Astrocyte (in vitro differentiated cells and primary cell): ENCODE data around the gene PPM1A. TPM values are rescaled to one million over a fixed set of nuclear protein-coding genes. Genes with fewer than 3 reads are reported as not detected.
"Not testable (repeated sequence)": the region's sequence is repeated elsewhere in the genome, so short reads cannot be mapped to it uniquely, and the experiment has no call there.

Source experiments
- DNase-seq: peaks from one replicate; pipeline ENCODE4 v3.0.0-alpha.2; 2010; ENCODE audit warnings: low read depth
- FAIRE-seq: peaks from 2 replicates; lab custom pipeline; 2011; peaks lifted over from hg19 to GRCh38; lab: Jason Lieb, UNC
- H2AFZ ChIP-seq: 2 replicates; pipeline ENCODE4 v1.6.0; 2012; ENCODE audit warnings: low read depth, low read length, inconsistent platforms
- H3K27ac ChIP-seq: 2 replicates; pipeline ENCODE4 v1.5.1; 2011; ENCODE audit warnings: low read depth, low read length, inconsistent platforms
- H3K27me3 ChIP-seq: 2 replicates; pipeline ENCODE4 v1.6.0; 2011; ENCODE audit warnings: low read length, inconsistent platforms; ENCODE audit not compliant: insufficient read depth
- H3K36me3 ChIP-seq: 2 replicates; pipeline ENCODE4 v1.5.1; 2011; ENCODE audit warnings: low read length, inconsistent platforms; ENCODE audit not compliant: insufficient read depth
- H3K4me1 ChIP-seq: 2 replicates; pipeline ENCODE4 v1.5.1; 2011; ENCODE audit warnings: low read length, inconsistent platforms; ENCODE audit not compliant: insufficient read depth
- H3K4me2 ChIP-seq: 2 replicates; pipeline ENCODE4 v1.6.0; 2012; ENCODE audit warnings: low read length, inconsistent platforms
- H3K4me3 ChIP-seq: 2 replicates; pipeline ENCODE4 v1.5.1; 2011; ENCODE audit warnings: low read depth, mild to moderate bottlenecking, low read length, inconsistent platforms; ENCODE audit not compliant: insufficient read depth
- H3K79me2 ChIP-seq: 2 replicates; pipeline ENCODE4 v1.6.0; 2012; ENCODE audit warnings: mild to moderate bottlenecking, low read length, inconsistent platforms; ENCODE audit not compliant: insufficient read depth
- H3K9ac ChIP-seq: 2 replicates; pipeline ENCODE4 v1.6.0; 2012; ENCODE audit warnings: mild to moderate bottlenecking, low read length, inconsistent platforms
- H3K9me3 ChIP-seq: 2 replicates; pipeline ENCODE4 v1.5.1; 2012; ENCODE audit warnings: low read depth, mild to moderate bottlenecking, low read length, inconsistent platforms; ENCODE audit not compliant: insufficient read depth
- H4K20me1 ChIP-seq: 2 replicates; pipeline ENCODE4 v1.6.0; 2012; ENCODE audit warnings: low read length, inconsistent platforms; ENCODE audit not compliant: insufficient read depth
- H3K27ac Mint-ChIP-seq: one replicate; pipeline ENCODE4 v1.8.0; 2021; ENCODE audit warnings: mild to moderate bottlenecking, mixed read lengths; ENCODE audit not compliant: unreplicated experiment
- H3K27me3 Mint-ChIP-seq: one replicate; pipeline ENCODE4 v1.8.0; 2021; ENCODE audit warnings: low read depth, mixed read lengths; ENCODE audit not compliant: unreplicated experiment
- H3K36me3 Mint-ChIP-seq: one replicate; pipeline ENCODE4 v1.8.0; 2021; ENCODE audit warnings: low read depth, mixed read lengths; ENCODE audit not compliant: unreplicated experiment
- H3K4me1 Mint-ChIP-seq: one replicate; pipeline ENCODE4 v1.8.0; 2021; ENCODE audit warnings: low read depth, mixed read lengths; ENCODE audit not compliant: unreplicated experiment
- H3K4me3 Mint-ChIP-seq: one replicate; pipeline ENCODE4 v1.8.0; 2021; ENCODE audit warnings: mild to moderate bottlenecking, moderate library complexity, mixed read lengths; ENCODE audit not compliant: unreplicated experiment
- H3K9me3 Mint-ChIP-seq: one replicate; pipeline ENCODE4 v1.8.0; 2021; ENCODE audit warnings: mild to moderate bottlenecking, mixed read lengths; ENCODE audit not compliant: unreplicated experiment
- EZH2 ChIP-seq: IDR thresholded peaks from 2 replicates; pipeline ENCODE4 v1.6.1; 2012; ENCODE audit warnings: mild to moderate bottlenecking, low read length, inconsistent platforms; ENCODE audit not compliant: insufficient read depth
- total RNA-seq: library from RNA; stranded (reverse); gene quantifications from 2 replicates; pipeline ENCODE4 v1.2.1, GENCODE V29; 2021
- TF ChIP-seq, protein P1 (sequence below): IDR thresholded peaks from 2 replicates; pipeline ENCODE4 v1.5.1; 2011; ENCODE audit warnings: low read depth, mild to moderate bottlenecking, inconsistent platforms, low read length, moderate library complexity; ENCODE audit not compliant: insufficient read depth

Gene PPM1A
- total RNA-seq, 1 donor from 2014 or later = 50.3 TPM

DNA sequence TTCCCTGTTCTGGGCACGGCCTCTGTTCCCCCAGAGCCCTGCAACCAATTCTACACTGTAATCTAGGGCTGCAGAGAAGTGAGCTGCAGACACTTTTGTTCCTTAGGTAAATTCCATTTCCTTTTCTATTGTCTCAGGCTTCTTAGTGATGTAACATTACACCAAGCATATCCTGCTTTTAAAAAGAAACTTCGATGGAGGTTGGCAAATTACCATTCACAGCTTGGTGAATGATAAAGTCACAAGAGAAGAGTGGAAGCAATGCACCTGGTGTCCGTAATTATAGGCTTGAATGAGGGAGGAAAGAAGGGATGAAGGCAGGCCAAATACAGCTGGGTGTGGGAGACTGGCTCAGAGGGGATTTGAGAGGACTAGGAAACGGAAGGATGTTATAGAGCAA lies 68.6 kb downstream of the PPM1A start:
- Mint-ChIP-seq H3K4me3 (no peak overlapping the region), H3K27ac (no peak overlapping the region), H3K27me3 (peaks cover 15% of the 10 kb centered on the region), H3K9me3 (peaks cover 2% of the 10 kb centered on the region), H3K4me1 (no peaks in the 10 kb centered on the region), H3K36me3 (peaks cover 2% of the 10 kb centered on the region)
- Histone ChIP-seq H3K9me3 (no peaks in the 10 kb centered on the region), H4K20me1 (no peaks in the 10 kb centered on the region), H3K4me2 (no peak overlapping the region), H3K9ac (no peak overlapping the region), H3K27me3 (peaks cover 6% of the 10 kb centered on the region), H3K79me2 (no peaks in the 10 kb centered on the region), H3K4me3 (no peak overlapping the region), H3K27ac (no peak overlapping the region), H2AFZ (no peak overlapping the region), H3K36me3 (no peaks in the 10 kb centered on the region), H3K4me1 (no peaks in the 10 kb centered on the region)
- TF ChIP-seq, protein P1, sequence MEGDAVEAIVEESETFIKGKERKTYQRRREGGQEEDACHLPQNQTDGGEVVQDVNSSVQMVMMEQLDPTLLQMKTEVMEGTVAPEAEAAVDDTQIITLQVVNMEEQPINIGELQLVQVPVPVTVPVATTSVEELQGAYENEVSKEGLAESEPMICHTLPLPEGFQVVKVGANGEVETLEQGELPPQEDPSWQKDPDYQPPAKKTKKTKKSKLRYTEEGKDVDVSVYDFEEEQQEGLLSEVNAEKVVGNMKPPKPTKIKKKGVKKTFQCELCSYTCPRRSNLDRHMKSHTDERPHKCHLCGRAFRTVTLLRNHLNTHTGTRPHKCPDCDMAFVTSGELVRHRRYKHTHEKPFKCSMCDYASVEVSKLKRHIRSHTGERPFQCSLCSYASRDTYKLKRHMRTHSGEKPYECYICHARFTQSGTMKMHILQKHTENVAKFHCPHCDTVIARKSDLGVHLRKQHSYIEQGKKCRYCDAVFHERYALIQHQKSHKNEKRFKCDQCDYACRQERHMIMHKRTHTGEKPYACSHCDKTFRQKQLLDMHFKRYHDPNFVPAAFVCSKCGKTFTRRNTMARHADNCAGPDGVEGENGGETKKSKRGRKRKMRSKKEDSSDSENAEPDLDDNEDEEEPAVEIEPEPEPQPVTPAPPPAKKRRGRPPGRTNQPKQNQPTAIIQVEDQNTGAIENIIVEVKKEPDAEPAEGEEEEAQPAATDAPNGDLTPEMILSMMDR = no peak
- TF ChIP-seq EZH2 = no peak
- FAIRE-seq (no peak), DNase-seq (no peak)

DNA sequence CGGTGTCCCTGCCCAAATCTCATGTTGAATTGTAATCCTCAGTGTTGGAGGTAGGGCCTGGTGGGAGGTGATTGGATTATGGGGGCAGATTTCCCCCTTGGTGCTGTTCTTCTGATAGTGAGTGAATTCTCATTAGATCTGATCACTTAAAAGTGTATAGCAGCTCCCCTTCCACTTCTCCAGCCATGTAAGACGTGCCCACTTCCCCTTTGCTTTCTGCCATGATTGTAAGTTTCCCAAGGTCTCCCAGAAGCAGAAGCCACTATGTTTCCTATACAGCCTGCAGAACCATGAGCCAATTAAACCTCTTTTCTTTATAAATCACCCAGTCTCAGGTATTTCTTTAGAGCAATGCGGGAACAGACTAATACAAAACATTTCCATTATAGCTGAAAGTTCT lies 71.8 kb downstream of the PPM1A start:
- not testable (repeated sequence) for H3K4me3 Mint-ChIP-seq, H3K4me1 Mint-ChIP-seq, DNase-seq, H3K9me3 Mint-ChIP-seq, H3K9me3 ChIP-seq, H3K4me2 ChIP-seq, H4K20me1 ChIP-seq, H3K27ac ChIP-seq, H3K79me2 ChIP-seq, H3K27ac Mint-ChIP-seq, H3K27me3 ChIP-seq, H2AFZ ChIP-seq, H3K36me3 ChIP-seq, H3K4me3 ChIP-seq, H3K9ac ChIP-seq, H3K4me1 ChIP-seq, FAIRE-seq, H3K36me3 Mint-ChIP-seq
- H3K27me3 Mint-ChIP-seq = peaks cover 15% of the 10 kb centered on the region

DNA sequence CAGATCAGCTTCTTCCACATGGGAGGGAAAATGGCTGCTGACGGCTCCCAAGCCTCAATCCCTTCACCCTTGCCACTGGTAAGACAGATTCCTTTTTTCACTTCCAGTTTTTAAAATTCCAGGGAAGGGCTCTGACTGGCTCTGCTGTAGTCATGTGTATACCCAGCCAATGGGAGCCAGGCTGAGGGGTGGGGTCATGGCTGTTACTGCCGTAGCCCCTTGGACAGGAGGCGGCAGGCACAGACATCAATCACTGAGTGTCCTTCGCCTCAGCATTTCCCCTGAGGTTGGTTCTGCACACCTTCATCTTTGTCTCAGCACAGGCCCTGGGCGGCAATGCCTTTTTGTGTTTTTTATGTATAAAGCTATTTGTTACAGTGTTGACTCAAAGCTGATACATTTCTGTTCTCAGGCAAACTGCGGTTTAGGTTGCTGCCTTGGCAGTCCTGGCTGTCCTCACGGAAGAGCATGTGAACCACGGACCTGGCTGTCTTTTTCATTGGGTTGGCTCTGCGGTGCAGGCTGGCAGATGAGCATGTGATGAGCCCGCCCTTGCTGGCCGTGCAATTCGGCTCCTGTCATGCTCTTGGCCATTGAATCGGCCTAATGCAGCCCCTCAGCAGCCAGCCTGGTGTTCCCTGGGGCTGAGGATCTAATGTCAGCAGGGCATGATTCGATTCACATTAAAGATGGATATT lies 74.3 kb downstream of the PPM1A start:
- no peak overlapping the region for H3K4me3 Mint-ChIP-seq
- Histone ChIP-seq H3K4me2 (no peak overlapping the region), H3K4me3 (no peak overlapping the region), H3K27me3 (peaks cover 21% of the 10 kb centered on the region), H4K20me1 (no peaks in the 10 kb centered on the region), H3K79me2 (no peaks in the 10 kb centered on the region), H3K4me1 (peaks cover 3% of the 10 kb centered on the region), H3K9me3 (no peaks in the 10 kb centered on the region), H3K9ac (no peak overlapping the region), H2AFZ (no peak overlapping the region), H3K27ac (no peak overlapping the region), H3K36me3 (no peaks in the 10 kb centered on the region)
- no peak overlapping the region for H3K27ac Mint-ChIP-seq
- FAIRE-seq (no peak), DNase-seq (no peak)
- H3K4me1 Mint-ChIP-seq = no peaks in the 10 kb centered on the region
- H3K27me3 Mint-ChIP-seq = peaks cover 27% of the 10 kb centered on the region
- H3K9me3 Mint-ChIP-seq = no peaks in the 10 kb centered on the region
- peaks cover 2% of the 10 kb centered on the region for H3K36me3 Mint-ChIP-seq
- TF ChIP-seq, protein P1 = no peak
- no peak for TF ChIP-seq EZH2
